Hepatocyte (in vitro differentiated cells): ENCODE measurements around the gene DZIP1.

Experiments used
- CTCF ChIP-seq: fragments of 200-600 bp; sonication (generic); IDR thresholded peaks from 2 replicates; pipeline ENCODE4 v1.5.1; 2016; ENCODE audit warnings: antibody characterized with exemption, mild to moderate bottlenecking; ENCODE audit not compliant: poor library complexity
- EZH2 ChIP-seq: fragments of 200-600 bp; sonication (generic); IDR thresholded peaks from 2 replicates; pipeline ENCODE4 v1.6.1; 2016; ENCODE audit warnings: antibody characterized with exemption, mild to moderate bottlenecking, borderline replicate concordance

DNA sequence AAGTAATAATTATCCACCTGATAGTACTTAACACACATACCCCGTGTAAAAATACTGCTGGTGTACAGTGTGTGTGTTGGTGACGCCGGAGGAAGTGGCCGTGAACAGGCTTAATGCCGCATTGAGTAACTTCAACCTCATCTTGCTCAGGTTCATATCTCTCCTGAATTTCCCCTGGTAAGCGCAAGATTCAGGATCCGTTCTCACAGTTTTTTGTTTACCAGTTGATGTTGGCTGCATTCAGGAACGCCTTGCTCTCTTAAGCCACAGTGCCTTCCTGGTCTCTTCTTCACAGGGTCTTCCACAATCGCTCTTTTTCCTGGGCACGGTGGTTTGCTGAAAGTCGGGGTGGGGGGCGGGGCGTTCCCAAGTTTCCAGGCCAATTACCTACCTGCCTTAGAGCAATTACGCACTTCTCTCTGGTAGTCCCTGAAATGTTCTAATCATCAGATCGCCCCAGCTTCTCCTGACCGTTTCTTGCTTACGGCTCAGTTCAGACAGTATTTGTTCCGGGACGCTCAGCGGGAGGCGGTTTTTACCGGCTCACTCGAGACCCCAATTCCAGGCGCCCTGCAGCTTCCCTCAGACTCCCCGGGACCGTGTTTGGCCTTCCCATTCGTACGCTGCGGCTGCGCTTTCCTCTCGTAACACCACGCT lies 31.7 kb upstream of the DZIP1 start:
- TF ChIP-seq CTCF (no peak), EZH2 (no peak)
